Melanocyte of skin (primary cell): ENCODE results near the gene TMEM116. TPM values are rescaled to one million over a fixed set of nuclear protein-coding genes. Genes with fewer than 3 reads are reported as not detected.

Experiments used
- small RNA-seq, 2 donors: library from RNA; depleted of rRNA; stranded (forward); fragments of <200 nt; gene quantifications; one replicate each; pipeline ENCODE3, GENCODE V24; 2012
- total RNA-seq, 2 donors: library from RNA; depleted of rRNA; stranded (reverse); fragments of >200 nt; gene quantifications; 2 replicates each; pipeline ENCODE4 v1.2.3, GENCODE V29; 2012

The TMEM116 gene
- total RNA-seq = 1 to 10 TPM; 6.9 to 8.0 TPM

DNA sequence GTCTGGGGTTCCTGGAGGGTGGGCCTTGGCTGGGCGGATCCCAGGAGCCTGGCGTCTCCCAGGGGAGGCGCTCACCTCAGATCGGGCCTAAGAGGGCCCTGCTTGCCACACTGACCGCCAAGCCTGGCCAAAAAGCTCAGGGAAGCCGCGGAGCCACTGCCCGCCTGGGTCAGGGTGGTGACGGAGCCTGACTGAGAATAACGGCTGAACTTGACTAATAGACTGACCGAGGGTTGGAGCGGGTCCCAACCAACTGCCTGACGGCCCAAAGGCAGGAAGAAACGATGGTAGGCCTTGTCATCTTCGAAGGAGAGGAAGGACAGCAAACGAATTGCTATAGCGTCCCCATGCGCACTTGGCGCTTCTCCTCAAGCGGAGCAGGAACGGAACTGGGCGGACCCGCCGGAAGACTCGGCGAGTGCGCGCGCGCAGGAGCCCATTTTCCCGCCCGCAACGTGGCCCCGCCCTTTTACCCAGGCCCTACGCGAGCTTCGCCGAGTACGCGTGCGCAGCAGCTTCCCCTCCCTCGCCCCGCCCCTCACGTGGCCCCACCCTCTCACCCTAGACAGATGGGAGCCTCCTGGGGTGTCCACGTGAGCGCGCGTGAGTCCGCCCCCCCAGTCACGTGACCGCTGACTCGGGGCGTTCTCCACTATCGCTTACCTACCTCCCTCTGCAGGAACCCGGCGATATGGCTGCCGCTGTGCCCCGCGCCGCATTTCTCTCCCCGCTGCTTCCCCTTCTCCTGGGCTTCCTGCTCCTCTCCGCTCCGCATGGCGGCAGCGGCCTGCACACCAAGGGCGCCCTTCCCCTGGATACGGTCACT, at the start of gene TMEM116, which contains the start of gene ERP29:
TSS of gene TMEM116 (minus strand) at position 391 of the 826 bp plus-strand sequence. CDS start 7,895 bp downstream, outside the sequence.
TSS of gene ERP29 (plus strand) at position 652 of the 826 bp plus-strand sequence. CDS start at position 692, 40 bp downstream.

Small RNAs within 50 kb of the gene (small RNA-seq; reads per million reads assigned to genes)
- gene AC004024.1 (0 reads per million in 2 donors), gene MIR3657 (0 reads per million in 2 donors)

Other genes starting within 250 kb of the TMEM116 start
- 1 to 10 TPM; 1.0 to 1.3 TPM for gene ALDH2, start 246.2 kb downstream of the TMEM116 start, total RNA-seq
- gene MAPKAPK5, start 170.9 kb downstream of the TMEM116 start, total RNA-seq = 10 to 100 TPM; 30.6 to 37.3 TPM
- gene ERP29, start 261 bp upstream of the TMEM116 start, total RNA-seq = 10 to 100 TPM; 43.7 to 48.3 TPM
- gene NAA25, start 95.6 kb upstream of the TMEM116 start, total RNA-seq = 10 to 100 TPM; 17.6 to 32.0 TPM
- 10 to 100 TPM; 35.6 to 37.9 TPM for gene TRAFD1, start 112.4 kb upstream of the TMEM116 start, total RNA-seq